ENCODE data around the gene AGBL4. TPM values are rescaled to one million over a fixed set of nuclear protein-coding genes. Genes with fewer than 3 reads are reported as not detected.

Gene AGBL4
- total RNA-seq, 1 experiment from 2014 or later: not detected

- BruUV-seq (replicated peaks): no TSS peak
- ChIA-PET RAD21 (ENCODE audit: low non-redundant PET in 1 of 2, low total read pairs in 2 of 2, uncharacterized antibody in 2 of 2, unreplicated experiment in 2 of 2) (no interaction called here), POLR2A (no interaction called here), CTCF (no interaction called here)
- Histone ChIP-seq H3K9me3 (ENCODE audit: control insufficient read depth in 1 of 2, insufficient read depth in 1 of 2, low read depth in 1 of 2, low read length in 2 of 2) (no peaks in the 10 kb centered on the region), H4K20me1 (ENCODE audit: insufficient read depth) (no peaks in the 10 kb centered on the region), H3K36me3 (ENCODE audit: control insufficient read depth in 1 of 2, insufficient read depth in 2 of 2, low read length in 2 of 2) (no peaks in the 10 kb centered on the region), H2AFZ (ENCODE audit: low read depth, low read length, poor library complexity, severe bottlenecking) (no peak overlapping the region), H3K4me1 (ENCODE audit: control insufficient read depth in 1 of 2, insufficient read depth in 2 of 2, low read length in 2 of 2) (peaks cover 0 to 6% of the 10 kb centered on the region in 2 experiments; a peak in 1 of 4 replicates), H3K79me2 (ENCODE audit: insufficient read depth, low read length) (no peaks in the 10 kb centered on the region), H3K9me2 (ENCODE audit: insufficient read depth) (no peaks in the 10 kb centered on the region), H3K4me2 (ENCODE audit: low read length) (no peak overlapping the region), H3K9ac (ENCODE audit: low read length) (no peak overlapping the region), H3K27me3 (ENCODE audit: insufficient read depth, low read length) (no peaks in the 10 kb centered on the region), H3K27ac (ENCODE audit: low read depth, low read length) (no peak overlapping the region), H3K4me3 (replicated peaks in 1 of 2; ENCODE audit: low read depth in 1 of 2, low read length in 2 of 2) (no peak overlapping the region)
- ATAC-seq (no peak), DNase-seq (ENCODE audit: low read depth, low spot score) (no peak)
- intact Hi-C loops (cut with micrococcal nuclease): no loop called here
- no peak for TF ChIP-seq TCF7L2 (IDR thresholded peaks at IDR 0.05; ENCODE audit: borderline replicate concordance, extremely low read depth, insufficient read depth, insufficient read length)
- no peak for TF ChIP-seq EZH2phosphoT487 (IDR thresholded peaks at IDR 0.05; ENCODE audit: borderline replicate concordance)
- TF ChIP-seq, protein P1, sequence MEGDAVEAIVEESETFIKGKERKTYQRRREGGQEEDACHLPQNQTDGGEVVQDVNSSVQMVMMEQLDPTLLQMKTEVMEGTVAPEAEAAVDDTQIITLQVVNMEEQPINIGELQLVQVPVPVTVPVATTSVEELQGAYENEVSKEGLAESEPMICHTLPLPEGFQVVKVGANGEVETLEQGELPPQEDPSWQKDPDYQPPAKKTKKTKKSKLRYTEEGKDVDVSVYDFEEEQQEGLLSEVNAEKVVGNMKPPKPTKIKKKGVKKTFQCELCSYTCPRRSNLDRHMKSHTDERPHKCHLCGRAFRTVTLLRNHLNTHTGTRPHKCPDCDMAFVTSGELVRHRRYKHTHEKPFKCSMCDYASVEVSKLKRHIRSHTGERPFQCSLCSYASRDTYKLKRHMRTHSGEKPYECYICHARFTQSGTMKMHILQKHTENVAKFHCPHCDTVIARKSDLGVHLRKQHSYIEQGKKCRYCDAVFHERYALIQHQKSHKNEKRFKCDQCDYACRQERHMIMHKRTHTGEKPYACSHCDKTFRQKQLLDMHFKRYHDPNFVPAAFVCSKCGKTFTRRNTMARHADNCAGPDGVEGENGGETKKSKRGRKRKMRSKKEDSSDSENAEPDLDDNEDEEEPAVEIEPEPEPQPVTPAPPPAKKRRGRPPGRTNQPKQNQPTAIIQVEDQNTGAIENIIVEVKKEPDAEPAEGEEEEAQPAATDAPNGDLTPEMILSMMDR (IDR thresholded peaks at IDR 0.05 in 2 of 3, conservative IDR thresholded peaks at IDR 0.05 in 1 of 3; ENCODE audit: borderline replicate concordance in 1 of 3, insufficient read depth in 1 of 3, low read depth in 2 of 3, low read length in 2 of 3): no peak
- TF ChIP-seq EZH2 (IDR thresholded peaks at IDR 0.05): no peak
- TF ChIP-seq MAX (IDR thresholded peaks at IDR 0.05): no peak
- no peak for TF ChIP-seq CBX3 (IDR thresholded peaks at IDR 0.05; ENCODE audit: low read depth)
- no peak for TF ChIP-seq REST (IDR thresholded peaks at IDR 0.05; ENCODE audit: low read depth)
- no peak for TF ChIP-seq ELF1 (IDR thresholded peaks at IDR 0.05; ENCODE audit: borderline replicate concordance, low read depth)
- no peak for TF ChIP-seq ATF3 (IDR thresholded peaks at IDR 0.05)
- no peak for TF ChIP-seq YY1 (IDR thresholded peaks at IDR 0.05; ENCODE audit: extremely low read depth, insufficient replicate concordance, low read depth, low read length)
Observed at GRCh38 chr1:48876330-48876785, 1147.4 kb downstream of the AGBL4 start.

Data from HCT116 (cell line).